Esophagus squamous epithelium (tissue), 4 donors: ENCODE measurements around the gene KHK.

Source experiments
- POLR2A ChIP-seq, 4 donors: fragments of 450-650 bp; IDR thresholded peaks; one replicate each; pipeline ENCODE4 v1.6.1; 2017; ENCODE audit warnings: antibody characterized with exemption in 4 of 4, mild to moderate bottlenecking in 4 of 4, moderate library complexity in 3 of 4
- TF ChIP-seq, protein P1 (sequence below), 6 experiments: fragments of 450-650 bp in 4 of 6; fragments of 200-600 bp in 2 of 6; sonication (generic) in 2 of 6; IDR thresholded peaks; one replicate each; pipeline ENCODE4 v1.5.1; 2016 to 2019; ENCODE audit warnings: antibody characterized with exemption in 6 of 6, mild to moderate bottlenecking in 4 of 6, moderate library complexity in 4 of 6

- TF ChIP-seq POLR2A (IDR thresholded peaks at IDR 0.05), result no peak
- TF ChIP-seq, protein P1, sequence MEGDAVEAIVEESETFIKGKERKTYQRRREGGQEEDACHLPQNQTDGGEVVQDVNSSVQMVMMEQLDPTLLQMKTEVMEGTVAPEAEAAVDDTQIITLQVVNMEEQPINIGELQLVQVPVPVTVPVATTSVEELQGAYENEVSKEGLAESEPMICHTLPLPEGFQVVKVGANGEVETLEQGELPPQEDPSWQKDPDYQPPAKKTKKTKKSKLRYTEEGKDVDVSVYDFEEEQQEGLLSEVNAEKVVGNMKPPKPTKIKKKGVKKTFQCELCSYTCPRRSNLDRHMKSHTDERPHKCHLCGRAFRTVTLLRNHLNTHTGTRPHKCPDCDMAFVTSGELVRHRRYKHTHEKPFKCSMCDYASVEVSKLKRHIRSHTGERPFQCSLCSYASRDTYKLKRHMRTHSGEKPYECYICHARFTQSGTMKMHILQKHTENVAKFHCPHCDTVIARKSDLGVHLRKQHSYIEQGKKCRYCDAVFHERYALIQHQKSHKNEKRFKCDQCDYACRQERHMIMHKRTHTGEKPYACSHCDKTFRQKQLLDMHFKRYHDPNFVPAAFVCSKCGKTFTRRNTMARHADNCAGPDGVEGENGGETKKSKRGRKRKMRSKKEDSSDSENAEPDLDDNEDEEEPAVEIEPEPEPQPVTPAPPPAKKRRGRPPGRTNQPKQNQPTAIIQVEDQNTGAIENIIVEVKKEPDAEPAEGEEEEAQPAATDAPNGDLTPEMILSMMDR (IDR thresholded peaks at IDR 0.05), result no peak
Measured at GRCh38 chr2:27126252-27126710, 39.7 kb downstream of the KHK start.
